GM23248 (cell line): Measurements from ENCODE around the gene ABHD12B.

Experiments used
- EZH2 ChIP-seq: fragments of 200-600 bp; sonication (generic); IDR thresholded peaks from 2 replicates; pipeline ENCODE4 v1.6.1; 2018; ENCODE audit warnings: antibody characterized with exemption, mild to moderate bottlenecking; ENCODE audit not compliant: insufficient read depth, poor library complexity, severe bottlenecking
- EZH2phosphoT487 ChIP-seq: fragments of 200-600 bp; sonication (generic); IDR thresholded peaks from 2 replicates; pipeline ENCODE4 v1.6.1; 2018; ENCODE audit warnings: antibody characterized with exemption, moderate library complexity, mild to moderate bottlenecking, low read depth; ENCODE audit not compliant: insufficient read depth

DNA sequence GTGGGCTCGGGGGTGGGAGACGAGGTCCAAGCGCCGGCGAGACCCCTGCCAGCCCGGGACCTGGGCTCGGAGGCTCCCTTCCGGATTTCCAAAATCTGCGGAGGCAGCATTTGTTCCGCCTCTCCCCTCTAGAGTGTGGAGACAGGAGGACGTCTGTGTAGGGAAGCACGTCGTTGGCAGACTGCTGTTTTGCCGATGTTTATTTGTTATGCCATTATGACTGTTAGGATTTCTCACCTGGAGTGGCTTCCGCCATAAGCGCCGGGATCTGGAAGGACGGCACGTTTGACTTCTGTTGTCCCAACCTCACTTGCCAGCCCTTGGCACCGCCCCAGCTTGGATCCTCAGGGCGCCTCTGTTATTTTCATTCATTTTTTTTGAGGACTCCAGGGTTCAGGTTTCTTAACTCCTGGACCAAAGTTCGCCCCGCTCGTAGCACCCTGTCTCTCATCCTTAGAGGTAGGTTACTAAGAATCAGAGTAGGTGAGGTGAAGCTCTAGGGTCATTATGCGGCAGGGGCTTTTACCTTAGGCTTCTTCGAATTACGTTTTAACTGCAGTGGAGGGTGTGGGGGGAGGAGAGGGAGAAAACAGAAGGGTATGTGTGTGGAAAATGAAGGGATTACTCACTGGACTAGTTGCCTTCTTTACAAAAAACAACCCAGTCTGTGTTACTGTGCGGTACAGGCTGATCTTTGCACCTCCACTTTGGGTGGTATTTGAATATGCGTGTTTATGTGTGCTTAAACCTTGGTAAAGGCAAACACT is 73.0 kb downstream of the ABHD12B start:
- no peak for TF ChIP-seq EZH2
- TF ChIP-seq EZH2phosphoT487, result no peak
